ENCODE results near the gene BCL2. TPM values are rescaled to one million over a fixed set of nuclear protein-coding genes. Genes with fewer than 3 reads are reported as not detected.

Gene BCL2
- total and polyA plus RNA-seq, 8 donors, result 6.3 to 11.3 (median 10.8) TPM

DNA sequence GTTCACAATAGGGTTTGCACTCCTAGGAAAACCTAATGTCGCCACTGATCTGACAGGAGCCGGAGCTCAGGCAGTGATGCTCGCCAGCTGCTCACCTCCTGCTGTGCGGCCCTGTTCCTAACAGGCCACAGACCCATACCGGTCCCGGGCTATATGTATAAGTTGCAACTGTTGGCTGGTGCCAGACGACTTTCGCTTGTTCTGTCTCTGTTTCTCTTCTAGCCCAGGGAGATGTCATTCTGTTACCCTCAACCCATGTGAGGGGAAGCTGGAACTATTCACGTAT, 170.3 kb downstream of the BCL2 start:
- intact Hi-C loops (cut with DNase I), result no loop called here

GRCh38 chr18:63148449-63149301, 170.9 kb downstream of the BCL2 start:
- Histone ChIP-seq H3K27me3 (no peaks in the 10 kb centered on the region), H3K4me3 (no peak overlapping the region), H3K4me1 (no peaks in the 10 kb centered on the region), H3K9me3 (no peaks in the 10 kb centered on the region), H3K36me3 (no peaks in the 10 kb centered on the region), H3K27ac (no peak overlapping the region)
- ATAC-seq (peak; percentile 56), DNase-seq (peak in 1 of 4 donors; percentile 48)
- TF ChIP-seq CTCF (IDR thresholded peaks at IDR 0.05), result no peak
- intact Hi-C loops (cut with DNase I), result no loop called here

More for the DNA sequence above, 170.3 kb downstream of the BCL2 start:
- ATAC-seq (no peak), DNase-seq (peak in 1 of 4 donors; percentile 32)
- Histone ChIP-seq H3K27ac (no peak overlapping the region), H3K36me3 (no peaks in the 10 kb centered on the region), H3K4me3 (no peak overlapping the region), H3K9me3 (no peaks in the 10 kb centered on the region), H3K4me1 (no peaks in the 10 kb centered on the region), H3K27me3 (no peaks in the 10 kb centered on the region)
- no peak for TF ChIP-seq CTCF (IDR thresholded peaks at IDR 0.05)

DNA sequence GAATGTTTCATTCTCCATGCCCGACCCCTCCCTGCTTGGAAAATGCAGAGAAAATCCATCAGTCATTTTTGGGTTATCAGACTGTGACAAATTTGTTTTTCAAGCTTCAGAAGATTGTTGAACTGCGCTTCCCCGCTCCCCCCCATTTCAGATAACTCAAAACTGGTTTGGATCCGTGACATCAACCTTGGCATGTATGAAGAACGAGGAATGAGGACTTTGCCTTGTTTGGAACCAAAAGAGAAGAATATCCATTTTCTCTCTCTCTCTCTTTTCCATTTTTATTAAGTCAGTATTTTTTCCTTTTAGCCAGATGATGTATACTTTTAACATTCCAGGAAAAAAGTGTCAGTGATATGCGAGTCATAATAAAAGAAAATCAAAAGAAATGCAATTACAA, 171.6 kb downstream of the BCL2 start:
- DNase-seq (no peak), ATAC-seq (no peak)
- Histone ChIP-seq H3K4me1 (peaks cover 0 to 1% of the 10 kb centered on the region in 2 donors), H3K36me3 (no peaks in the 10 kb centered on the region), H3K27ac (no peak overlapping the region), H3K4me3 (no peak overlapping the region), H3K27me3 (no peaks in the 10 kb centered on the region), H3K9me3 (no peaks in the 10 kb centered on the region)
- intact Hi-C loops (cut with DNase I), result no loop called here
- no peak for TF ChIP-seq CTCF (IDR thresholded peaks at IDR 0.05)

GRCh38 chr18:63146828-63147409, 172.7 kb downstream of the BCL2 start:
- Histone ChIP-seq H3K27me3 (no peaks in the 10 kb centered on the region), H3K4me3 (no peak overlapping the region), H3K36me3 (no peaks in the 10 kb centered on the region), H3K4me1 (peaks cover 0 to 12% of the 10 kb centered on the region in 2 donors), H3K9me3 (no peaks in the 10 kb centered on the region), H3K27ac (no peak overlapping the region)
- no peak for DNase-seq
- no peak for TF ChIP-seq CTCF (IDR thresholded peaks at IDR 0.05)
- no peak for ATAC-seq
- intact Hi-C loops (cut with DNase I), result no loop called here

DNA sequence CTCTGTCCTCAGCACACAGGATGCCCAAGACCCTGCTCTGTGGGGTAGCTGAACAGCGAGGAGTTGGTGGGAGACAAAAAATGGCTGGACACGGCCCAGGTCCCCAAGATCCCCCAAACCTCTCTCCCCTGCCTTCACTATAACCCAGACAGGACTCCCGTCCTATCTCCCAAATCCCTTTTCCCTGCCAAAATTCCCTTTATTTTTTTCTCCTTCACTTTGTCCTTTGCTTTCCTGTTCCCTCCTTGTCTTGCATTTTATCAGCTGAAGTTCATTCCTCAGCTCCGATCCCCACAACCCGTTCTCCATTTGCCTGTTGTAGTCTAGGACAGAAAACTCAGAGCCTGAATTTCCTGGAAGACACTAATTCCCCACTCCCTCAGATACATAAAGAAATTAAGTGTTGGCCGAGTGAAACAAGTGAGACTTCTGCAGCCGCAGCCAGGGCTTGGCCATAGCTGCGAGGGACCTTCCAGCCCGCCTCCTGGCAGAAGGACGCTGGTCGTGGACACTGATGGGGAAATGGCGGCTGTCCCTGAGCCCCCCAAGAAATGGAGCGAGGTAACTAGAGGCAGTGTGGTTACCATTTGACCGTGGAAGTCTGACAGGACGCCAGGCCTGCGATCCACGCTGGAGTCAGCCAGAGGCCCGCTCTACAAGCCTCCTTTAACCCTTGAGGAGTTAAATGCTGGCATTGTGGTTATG, 173.6 kb downstream of the BCL2 start:
- TF ChIP-seq CTCF (IDR thresholded peaks at IDR 0.05), result no peak
- intact Hi-C loops (cut with DNase I), result no loop called here

More for the DNA sequence above, 173.6 kb downstream of the BCL2 start:
- Histone ChIP-seq H3K27me3 (no peaks in the 10 kb centered on the region), H3K4me1 (peaks cover 0 to 17% of the 10 kb centered on the region in 2 donors), H3K4me3 (no peak overlapping the region), H3K36me3 (no peaks in the 10 kb centered on the region), H3K9me3 (no peaks in the 10 kb centered on the region), H3K27ac (no peak overlapping the region)
- ATAC-seq, result no peak
- peak in 2 of 4 donors; percentile 48 to 62 for DNase-seq

Data from left lung (tissue), 10 donors.